Measurements from ENCODE around the gene NNAT.

NNAT gene

DNA sequence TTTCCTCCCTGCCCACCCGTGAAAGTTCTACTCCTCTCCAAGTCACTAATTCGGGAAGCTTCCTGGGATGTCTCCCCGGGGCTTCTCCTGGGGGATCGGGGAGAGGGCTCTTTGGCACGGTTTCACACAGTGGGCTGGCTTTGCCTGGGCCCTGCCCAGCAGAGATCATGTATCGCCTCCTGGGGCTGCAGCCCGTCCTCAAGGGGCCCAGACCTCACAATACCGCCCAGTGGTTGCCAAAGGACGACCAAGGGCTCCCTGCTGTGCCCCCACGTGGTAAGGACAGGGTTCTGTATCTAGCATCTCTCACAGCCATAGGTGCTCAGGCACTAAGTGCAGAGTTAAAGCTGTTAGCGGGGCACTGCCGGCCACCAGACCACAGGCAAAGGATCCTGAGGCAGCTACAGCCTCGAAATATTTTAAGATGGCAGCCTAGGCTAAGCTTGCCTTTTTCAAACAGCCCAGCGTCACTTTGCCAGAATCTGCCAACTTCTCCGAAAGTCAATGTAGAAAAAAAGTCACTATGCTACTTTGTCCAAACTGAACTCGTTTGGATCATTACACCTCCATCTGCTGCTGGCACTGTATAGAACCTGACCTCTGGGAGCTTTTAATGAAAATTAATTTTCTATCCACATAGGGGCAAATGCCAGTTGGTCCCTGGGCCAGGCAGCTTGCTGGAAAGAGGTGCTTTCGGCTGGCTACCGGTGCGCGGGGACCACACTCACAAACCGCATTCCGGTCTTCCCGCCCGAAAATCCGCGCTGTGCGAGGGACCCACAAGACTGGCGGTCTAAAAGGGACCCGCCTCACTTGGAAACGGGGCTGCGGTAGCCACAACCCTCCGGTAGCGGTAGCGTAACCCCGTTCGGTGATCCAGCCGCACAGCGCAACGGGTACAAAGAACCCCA lies 1.3 kb upstream of the NNAT start:
- peak overlapping the region; percentile 29; the same call in 1 of the 2 replicates for H3K27ac ChIP-seq
- TF ChIP-seq CTCF (IDR thresholded peaks at IDR 0.05): peak; percentile 24
- TF ChIP-seq ZFX (IDR thresholded peaks at IDR 0.05; ENCODE audit: borderline replicate concordance): no peak

DNA sequence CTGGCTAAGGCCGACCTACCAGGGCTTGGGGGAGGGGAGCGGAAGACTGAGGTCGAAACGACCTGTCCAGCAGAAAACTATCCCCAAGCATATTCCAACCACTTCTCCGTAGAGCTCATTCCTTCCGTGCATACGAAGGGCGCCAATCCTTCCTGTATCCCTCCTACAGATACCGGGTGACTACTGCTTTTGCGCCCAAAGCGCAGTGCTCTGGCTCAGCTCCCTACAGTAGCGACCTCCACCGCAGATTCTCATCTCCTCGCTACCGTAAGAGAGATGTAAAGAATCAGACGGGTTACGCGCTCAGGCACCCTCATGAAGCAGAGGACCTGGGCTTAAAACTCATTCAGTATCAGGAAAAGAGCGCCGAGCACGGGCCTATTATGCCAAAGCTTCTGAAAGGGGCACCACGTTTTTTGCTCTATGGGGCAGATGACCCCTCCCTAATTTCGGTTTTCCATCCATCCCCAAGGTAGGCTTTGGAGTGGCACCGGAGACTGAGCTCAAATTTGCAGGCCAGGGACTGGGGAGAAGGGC lies 563 bp upstream of the NNAT start:
- TF ChIP-seq ZFX (IDR thresholded peaks at IDR 0.05; ENCODE audit: borderline replicate concordance) (no peak), CTCF (IDR thresholded peaks at IDR 0.05) (no peak)
- H3K27ac ChIP-seq: no peak overlapping the region

- TF ChIP-seq ZFX (IDR thresholded peaks at IDR 0.05; ENCODE audit: borderline replicate concordance) (no peak), CTCF (IDR thresholded peaks at IDR 0.05) (no peak)
- no peak overlapping the region for H3K27ac ChIP-seq
Measured at GRCh38 chr20:37522260-37523011, 1.4 kb downstream of the NNAT start.

DNA sequence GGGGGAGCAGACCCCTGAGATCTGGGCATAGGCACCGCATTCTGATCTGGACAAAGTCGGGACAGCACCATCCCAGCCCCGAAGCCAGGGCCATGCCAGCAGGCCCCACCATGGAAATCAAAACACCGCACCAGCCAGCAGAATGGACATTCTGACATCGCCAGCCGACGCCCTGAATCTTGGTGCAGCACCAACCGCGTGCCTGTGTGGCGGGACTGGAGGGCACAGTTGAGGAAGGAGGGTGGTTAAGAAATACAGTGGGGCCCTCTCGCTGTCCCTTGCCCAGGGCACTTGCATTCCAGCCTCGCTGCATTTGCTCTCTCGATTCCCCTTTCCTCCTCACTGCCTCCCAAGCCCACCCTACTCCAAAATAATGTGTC lies 2.0 kb downstream of the NNAT start:
- TF ChIP-seq CTCF (IDR thresholded peaks at IDR 0.05): no peak
- no peak overlapping the region for H3K27ac ChIP-seq

- no peak for TF ChIP-seq ZFX (IDR thresholded peaks at IDR 0.05; ENCODE audit: borderline replicate concordance)
- TF ChIP-seq CTCF (IDR thresholded peaks at IDR 0.05): no peak
Measured at GRCh38 chr20:37523911-37524700, 3.1 kb downstream of the NNAT start.

DNA sequence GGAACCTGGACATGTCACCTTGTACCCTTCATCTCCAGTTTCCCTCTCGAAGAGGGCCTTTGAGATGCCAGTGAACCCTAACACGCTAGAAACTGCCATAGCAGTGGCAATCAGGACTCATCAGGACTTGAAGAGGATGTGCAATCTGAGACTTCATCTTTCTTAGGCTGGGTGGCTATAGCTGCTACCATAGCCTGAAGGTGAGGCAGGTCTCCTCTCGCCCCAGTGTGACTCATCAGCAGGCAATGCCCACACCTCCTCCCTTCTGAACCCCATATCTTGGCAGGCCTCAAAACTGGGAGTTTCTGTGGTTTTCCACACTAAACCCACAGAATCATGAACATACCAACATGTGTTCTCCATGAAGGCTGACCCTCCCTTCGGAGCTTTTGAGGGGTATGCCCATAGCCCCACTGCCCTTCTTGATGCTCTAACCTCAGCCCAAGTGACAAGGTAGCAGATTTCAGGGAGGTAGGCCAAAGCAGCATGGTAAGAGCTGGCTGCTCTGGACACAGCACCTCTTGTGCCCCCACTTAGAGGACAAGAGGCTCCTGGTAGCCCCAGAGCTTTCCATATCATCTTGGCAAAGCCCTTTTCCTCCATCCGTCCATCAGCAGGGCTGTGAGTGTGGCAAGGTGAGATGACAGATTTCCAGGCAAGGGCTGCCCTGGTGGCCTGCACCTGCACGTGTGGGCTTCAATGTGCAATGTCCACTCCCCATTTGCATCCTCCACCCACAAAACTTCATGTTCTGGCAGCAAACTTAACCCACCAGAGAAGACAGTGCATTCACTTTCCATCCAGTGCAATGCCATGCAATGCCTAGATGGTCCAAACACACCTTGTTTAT lies 4.0 kb downstream of the NNAT start:
- H3K27ac ChIP-seq: no peak overlapping the region
- TF ChIP-seq ZFX (IDR thresholded peaks at IDR 0.05; ENCODE audit: borderline replicate concordance) (no peak), CTCF (IDR thresholded peaks at IDR 0.05) (no peak)

More at GRCh38 chr20:37523911-37524700, 3.1 kb downstream of the NNAT start:
- H3K27ac ChIP-seq: no peak overlapping the region
